ENCODE data around the gene MTMR11.

DNA sequence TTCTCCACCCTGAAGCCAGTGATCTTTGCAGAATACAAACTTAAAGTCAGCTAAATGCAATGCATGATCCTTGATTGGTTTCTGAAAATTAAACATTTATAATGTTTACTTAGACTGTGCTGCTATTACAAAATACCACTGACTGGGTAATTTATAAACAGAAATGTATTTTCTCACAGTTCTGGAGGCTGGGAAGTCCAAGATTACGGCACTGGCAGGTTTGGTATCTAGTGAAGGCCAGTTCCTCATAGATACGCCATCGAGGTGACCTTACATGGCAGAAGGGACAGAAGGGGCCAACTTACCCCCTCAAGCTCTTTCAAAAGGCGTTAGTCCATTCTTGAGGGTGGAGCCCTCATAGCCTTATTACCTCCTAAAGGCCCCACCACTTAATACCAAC, 40.1 kb downstream of the MTMR11 start:
- TF ChIP-seq, protein P1, sequence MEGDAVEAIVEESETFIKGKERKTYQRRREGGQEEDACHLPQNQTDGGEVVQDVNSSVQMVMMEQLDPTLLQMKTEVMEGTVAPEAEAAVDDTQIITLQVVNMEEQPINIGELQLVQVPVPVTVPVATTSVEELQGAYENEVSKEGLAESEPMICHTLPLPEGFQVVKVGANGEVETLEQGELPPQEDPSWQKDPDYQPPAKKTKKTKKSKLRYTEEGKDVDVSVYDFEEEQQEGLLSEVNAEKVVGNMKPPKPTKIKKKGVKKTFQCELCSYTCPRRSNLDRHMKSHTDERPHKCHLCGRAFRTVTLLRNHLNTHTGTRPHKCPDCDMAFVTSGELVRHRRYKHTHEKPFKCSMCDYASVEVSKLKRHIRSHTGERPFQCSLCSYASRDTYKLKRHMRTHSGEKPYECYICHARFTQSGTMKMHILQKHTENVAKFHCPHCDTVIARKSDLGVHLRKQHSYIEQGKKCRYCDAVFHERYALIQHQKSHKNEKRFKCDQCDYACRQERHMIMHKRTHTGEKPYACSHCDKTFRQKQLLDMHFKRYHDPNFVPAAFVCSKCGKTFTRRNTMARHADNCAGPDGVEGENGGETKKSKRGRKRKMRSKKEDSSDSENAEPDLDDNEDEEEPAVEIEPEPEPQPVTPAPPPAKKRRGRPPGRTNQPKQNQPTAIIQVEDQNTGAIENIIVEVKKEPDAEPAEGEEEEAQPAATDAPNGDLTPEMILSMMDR (IDR thresholded peaks at IDR 0.05 in 2 of 3, conservative IDR thresholded peaks at IDR 0.05 in 1 of 3; ENCODE audit: borderline replicate concordance in 1 of 3, insufficient read depth in 1 of 3, low read depth in 2 of 3, low read length in 2 of 3), result no peak
- no peak for TF ChIP-seq EZH2phosphoT487 (IDR thresholded peaks at IDR 0.05; ENCODE audit: borderline replicate concordance)
- no peak for TF ChIP-seq EZH2 (IDR thresholded peaks at IDR 0.05)
- no peak for TF ChIP-seq SP1 (IDR thresholded peaks at IDR 0.05; ENCODE audit: low read depth)
- TF ChIP-seq, protein P2, sequence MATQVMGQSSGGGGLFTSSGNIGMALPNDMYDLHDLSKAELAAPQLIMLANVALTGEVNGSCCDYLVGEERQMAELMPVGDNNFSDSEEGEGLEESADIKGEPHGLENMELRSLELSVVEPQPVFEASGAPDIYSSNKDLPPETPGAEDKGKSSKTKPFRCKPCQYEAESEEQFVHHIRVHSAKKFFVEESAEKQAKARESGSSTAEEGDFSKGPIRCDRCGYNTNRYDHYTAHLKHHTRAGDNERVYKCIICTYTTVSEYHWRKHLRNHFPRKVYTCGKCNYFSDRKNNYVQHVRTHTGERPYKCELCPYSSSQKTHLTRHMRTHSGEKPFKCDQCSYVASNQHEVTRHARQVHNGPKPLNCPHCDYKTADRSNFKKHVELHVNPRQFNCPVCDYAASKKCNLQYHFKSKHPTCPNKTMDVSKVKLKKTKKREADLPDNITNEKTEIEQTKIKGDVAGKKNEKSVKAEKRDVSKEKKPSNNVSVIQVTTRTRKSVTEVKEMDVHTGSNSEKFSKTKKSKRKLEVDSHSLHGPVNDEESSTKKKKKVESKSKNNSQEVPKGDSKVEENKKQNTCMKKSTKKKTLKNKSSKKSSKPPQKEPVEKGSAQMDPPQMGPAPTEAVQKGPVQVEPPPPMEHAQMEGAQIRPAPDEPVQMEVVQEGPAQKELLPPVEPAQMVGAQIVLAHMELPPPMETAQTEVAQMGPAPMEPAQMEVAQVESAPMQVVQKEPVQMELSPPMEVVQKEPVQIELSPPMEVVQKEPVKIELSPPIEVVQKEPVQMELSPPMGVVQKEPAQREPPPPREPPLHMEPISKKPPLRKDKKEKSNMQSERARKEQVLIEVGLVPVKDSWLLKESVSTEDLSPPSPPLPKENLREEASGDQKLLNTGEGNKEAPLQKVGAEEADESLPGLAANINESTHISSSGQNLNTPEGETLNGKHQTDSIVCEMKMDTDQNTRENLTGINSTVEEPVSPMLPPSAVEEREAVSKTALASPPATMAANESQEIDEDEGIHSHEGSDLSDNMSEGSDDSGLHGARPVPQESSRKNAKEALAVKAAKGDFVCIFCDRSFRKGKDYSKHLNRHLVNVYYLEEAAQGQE (IDR thresholded peaks at IDR 0.05; ENCODE audit: low read depth), result no peak
- no peak for TF ChIP-seq RAD21 (IDR thresholded peaks at IDR 0.05; ENCODE audit: low read depth)
- no peak for TF ChIP-seq SRF (IDR thresholded peaks at IDR 0.05; ENCODE audit: low read depth)
- TF ChIP-seq, protein P3, sequence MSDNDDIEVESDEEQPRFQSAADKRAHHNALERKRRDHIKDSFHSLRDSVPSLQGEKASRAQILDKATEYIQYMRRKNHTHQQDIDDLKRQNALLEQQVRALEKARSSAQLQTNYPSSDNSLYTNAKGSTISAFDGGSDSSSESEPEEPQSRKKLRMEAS (IDR thresholded peaks at IDR 0.05), result no peak
- no peak for TF ChIP-seq POLR2A (IDR thresholded peaks at IDR 0.05; ENCODE audit: borderline replicate concordance, extremely low read depth, insufficient read depth, insufficient read length)
- TF ChIP-seq TCF7L2 (IDR thresholded peaks at IDR 0.05; ENCODE audit: borderline replicate concordance, extremely low read depth, insufficient read depth, insufficient read length), result no peak

Data from HCT116 (cell line).